H1 (cell line): Measurements from ENCODE around the gene SPOUT1. TPM values are rescaled to one million over a fixed set of nuclear protein-coding genes. Genes with fewer than 3 reads are reported as not detected.

Experiments
- CTCF ChIA-PET: fragments of 300-600 bp; sonication (Branson Sonifier 250); formaldehyde crosslinking; loops from one replicate; lab custom pipeline; 2021; ENCODE audit not compliant: partially characterized antibody; lab: Charles Lee
- POLR2A ChIA-PET: fragments of 300-600 bp; sonication (Branson Sonifier 250); formaldehyde crosslinking; loops from one replicate; lab custom pipeline; 2021; ENCODE audit warnings: inconsistent platforms; ENCODE audit not compliant: partially characterized antibody; lab: Charles Lee
- DNase-seq, 2 experiments: peaks; one replicate each; pipeline versions ENCODE4 v3.0.0 to v3.0.0-alpha.2; 2010 to 2022; ENCODE audit warnings: low spot score in 2 of 2, low read depth in 1 of 2, mixed read lengths in 1 of 2
- FAIRE-seq: peaks from 2 replicates; lab custom pipeline; 2011; peaks lifted over from hg19 to GRCh38; lab: Jason Lieb, UNC
- H2AFZ ChIP-seq: 2 replicates; pipeline ENCODE4 v1.8.1; 2012; ENCODE audit warnings: low read length, inconsistent platforms
- H2AK5ac ChIP-seq: 2 replicates; pipeline ENCODE4 v1.6.1; 2013; ENCODE audit warnings: low read depth, low read length
- H2BK120ac ChIP-seq: replicated peaks from 2 replicates; pipeline ENCODE3; 2013; ENCODE audit warnings: low read depth, low read length, inconsistent platforms
- H2BK12ac ChIP-seq: 2 replicates; pipeline ENCODE4 v1.6.1; 2013; ENCODE audit warnings: low read depth, low read length
- H2BK15ac ChIP-seq: 2 replicates; pipeline ENCODE4 v1.6.1; 2013; ENCODE audit warnings: low read length
- H2BK20ac ChIP-seq: 2 replicates; pipeline ENCODE4 v1.6.1; 2013; ENCODE audit warnings: low read length
- H2BK5ac ChIP-seq: 2 replicates; pipeline ENCODE4 v1.6.1; 2013; ENCODE audit warnings: low read depth, low read length
- H3K14ac ChIP-seq: 2 replicates; pipeline ENCODE4 v1.6.1; 2013; ENCODE audit warnings: inconsistent platforms; ENCODE audit not compliant: insufficient read length
- H3K18ac ChIP-seq: 2 replicates; pipeline ENCODE4 v1.6.1; 2013; ENCODE audit warnings: low read length; ENCODE audit errors: extremely low read depth
- H3K23ac ChIP-seq: 2 replicates; pipeline ENCODE4 v1.6.1; 2013; ENCODE audit warnings: inconsistent platforms; ENCODE audit not compliant: insufficient read length
- H3K23me2 ChIP-seq: 2 replicates; pipeline ENCODE4 v1.6.1; 2013; ENCODE audit warnings: low read depth, low read length
- H3K27ac ChIP-seq: 2 replicates; pipeline ENCODE4 v1.6.1; 2011; ENCODE audit warnings: low read depth, low read length, inconsistent platforms
- H3K27me3 ChIP-seq, 4 experiments: replicated peaks in 1 of 4; 1 replicate in 1 of 4; 2 replicates in 3 of 4; pipeline versions ENCODE4 v1.6.1 to v1.8.1; 2011 to 2013; ENCODE audit warnings: low read length in 3 of 4, mild to moderate bottlenecking in 3 of 4, inconsistent platforms in 2 of 4, mixed read lengths in 2 of 4, moderate library complexity in 1 of 4; ENCODE audit not compliant: control insufficient read depth in 3 of 4, insufficient read depth in 3 of 4; ENCODE audit errors: extremely low read depth in 1 of 4
- H3K36me3 ChIP-seq, 4 experiments: 2 replicates each; pipeline versions ENCODE4 v1.6.1 to v1.8.1; 2011 to 2013; ENCODE audit warnings: mild to moderate bottlenecking in 4 of 4, low read length in 3 of 4, moderate library complexity in 2 of 4, control low read depth in 1 of 4, inconsistent platforms in 1 of 4; ENCODE audit not compliant: insufficient read depth in 4 of 4, control insufficient read depth in 2 of 4
- H3K4ac ChIP-seq: replicated peaks from 2 replicates; pipeline ENCODE3; 2013; ENCODE audit warnings: low read length, low read depth, mixed read lengths, inconsistent platforms; ENCODE audit not compliant: insufficient read length
- H3K4me1 ChIP-seq, 4 experiments: replicated peaks in 1 of 4; 1 replicate in 1 of 4; 2 replicates in 3 of 4; pipeline versions ENCODE4 v1.6.1 to v1.8.1; 2011 to 2013; ENCODE audit warnings: low read length in 3 of 4, inconsistent platforms in 2 of 4, mixed read lengths in 1 of 4; ENCODE audit not compliant: insufficient read depth in 4 of 4, control insufficient read depth in 3 of 4
- H3K4me2 ChIP-seq, 2 experiments: 2 replicates each; pipeline versions ENCODE4 v1.6.1 to v1.8.1; 2011 to 2013; ENCODE audit warnings: low read depth in 2 of 2, low read length in 2 of 2, control low read depth in 1 of 2, inconsistent platforms in 1 of 2, mild to moderate bottlenecking in 1 of 2; ENCODE audit not compliant: insufficient read depth in 1 of 2
- H3K4me3 ChIP-seq, 4 experiments: fragments of 200-600, 300-600 bp in 1 of 4; sonication (generic), shearing (Covaris generic), sonication (Bioruptor Twin) in 1 of 4; 2 replicates each; pipeline versions ENCODE4 v1.5.1 to v1.8.1; 2011 to 2016; ENCODE audit warnings: low read length in 4 of 4, low read depth in 3 of 4, control low read depth in 2 of 4, inconsistent platforms in 2 of 4, mild to moderate bottlenecking in 2 of 4, mixed read lengths in 1 of 4, moderate library complexity in 1 of 4; ENCODE audit not compliant: insufficient read depth in 2 of 4; ENCODE audit errors: extremely low read depth in 1 of 4
- H3K56ac ChIP-seq: replicated peaks from 2 replicates; pipeline ENCODE3; 2013; ENCODE audit warnings: low read depth, mild to moderate bottlenecking, mixed read lengths, low read length, inconsistent platforms; ENCODE audit not compliant: insufficient read length
- H3K79me1 ChIP-seq: 2 replicates; pipeline ENCODE4 v1.6.1; 2013; ENCODE audit warnings: low read depth, low read length, control low read depth
- H3K79me2 ChIP-seq, 2 experiments: 2 replicates each; pipeline versions ENCODE4 v1.6.1 to v1.8.1; 2012 to 2013; ENCODE audit warnings: low read length in 2 of 2, mild to moderate bottlenecking in 2 of 2, inconsistent platforms in 1 of 2; ENCODE audit not compliant: insufficient read depth in 2 of 2, control insufficient read depth in 1 of 2
- H3K9ac ChIP-seq, 4 experiments: replicated peaks in 1 of 4; 1 replicate in 1 of 4; 2 replicates in 3 of 4; pipeline versions ENCODE4 v1.6.1 to v1.8.1; 2011 to 2013; ENCODE audit warnings: low read depth in 3 of 4, low read length in 3 of 4, control low read depth in 2 of 4, mild to moderate bottlenecking in 2 of 4, moderate library complexity in 2 of 4, inconsistent platforms in 1 of 4; ENCODE audit errors: extremely low read depth in 1 of 4
- H3K9me3 ChIP-seq, 2 experiments: 2 replicates each; pipeline versions ENCODE4 v1.6.1 to v1.8.1; 2012 to 2013; ENCODE audit warnings: mild to moderate bottlenecking in 2 of 2, moderate library complexity in 2 of 2, control low read depth in 1 of 2, inconsistent platforms in 1 of 2, low read depth in 1 of 2, low read length in 1 of 2, mixed read lengths in 1 of 2; ENCODE audit not compliant: insufficient read depth in 2 of 2
- H4K20me1 ChIP-seq, 2 experiments: replicated peaks in 1 of 2; 2 replicates each; pipeline versions ENCODE3 to v1.8.1; 2011 to 2013; ENCODE audit warnings: inconsistent platforms in 2 of 2, low read length in 2 of 2, mild to moderate bottlenecking in 1 of 2; ENCODE audit not compliant: insufficient read depth in 2 of 2, control insufficient read depth in 1 of 2
- H4K5ac ChIP-seq: 2 replicates; pipeline ENCODE4 v1.6.1; 2013; ENCODE audit warnings: low read length, low read depth, mixed read lengths, inconsistent platforms; ENCODE audit not compliant: insufficient read length
- H4K8ac ChIP-seq: 2 replicates; pipeline ENCODE4 v1.8.0; 2013; ENCODE audit warnings: mild to moderate bottlenecking, moderate library complexity, low read length, inconsistent platforms; ENCODE audit not compliant: insufficient read depth; ENCODE audit errors: extremely low read depth
- H4K91ac ChIP-seq: replicated peaks from 2 replicates; pipeline ENCODE3; 2013; ENCODE audit warnings: low read length, mixed read lengths, inconsistent platforms; ENCODE audit not compliant: insufficient read length
- ASH2L ChIP-seq: fragments of 200-600, 300-600 bp; sonication (generic); IDR thresholded peaks from one replicate; pipeline ENCODE4 v1.7.1; 2017; ENCODE audit warnings: low read length
- ATF2 ChIP-seq: IDR thresholded peaks from 2 replicates; pipeline ENCODE4 v1.6.1; 2012; ENCODE audit warnings: low read length, inconsistent platforms
- BRCA1 ChIP-seq: IDR thresholded peaks from 2 replicates; pipeline ENCODE4 v1.6.1; 2012; ENCODE audit warnings: low read depth, low read length, improper control_type of control experiment
- GTF2F1 ChIP-seq: IDR thresholded peaks from 2 replicates; pipeline ENCODE4 v1.6.1; 2012; ENCODE audit warnings: low read depth, low read length, improper control_type of control experiment, borderline replicate concordance
- SIX5 ChIP-seq: IDR thresholded peaks from 2 replicates; pipeline ENCODE4 v1.6.1; 2011; ENCODE audit warnings: mild to moderate bottlenecking, low read depth, low read length
- WGBS, 2 experiments: shearing (Covaris generic) in 1 of 2; methylation state at CpG; one replicate each; pipeline versions ENCODE4 v1.1.6 to v1.1.7; 2013 to 2015; ENCODE audit warnings: low lambda C conversion rate in 2 of 2, mixed read lengths in 2 of 2, inconsistent platforms in 1 of 2, low coverage in 1 of 2, missing lambda C conversion rate in 1 of 2; ENCODE audit not compliant: insufficient replicate concordance in 2 of 2, insufficient coverage in 1 of 2, insufficient read length in 1 of 2; ENCODE audit errors: extremely low coverage in 1 of 2, missing lambda C conversion rate in 1 of 2; 5-methylcytosine and 5-hydroxymethylcytosine counted together
- polyA plus RNA-seq, 7 experiments: library from polyadenylated mRNA; depleted of rRNA in 3 of 7; stranded (reverse) in 5 of 7; unstranded in 2 of 7; fragments of >200 nt in 5 of 7; fragments of 200-250 nt in 2 of 7; gene quantifications; 1 replicate in 5 of 7; 2 replicates in 1 of 7; 4 replicates in 1 of 7; pipeline versions ENCODE4 v1.2.1 to v1.2.3, GENCODE V29; 2011 to 2013; ENCODE audit warnings: missing spikeins in 2 of 7, mixed read lengths in 2 of 7
- total RNA-seq: library from RNA; stranded (reverse); fragmentation: NEBNext Ultra II Directional; extraction: Animal tissue kit (Norgen Biotek cat#: 25700); gene quantifications from 2 replicates; pipeline ENCODE4 v1.2.1, GENCODE V29; 2021

Gene SPOUT1
- total and polyA plus RNA-seq, 2 of the 8 experiments (the other 6 are each of a cell fraction or from before 2014, with no cell fraction given), result 69.2 to 77.8 TPM

GRCh38 chr9:128877852-128878251 is 48.3 kb upstream of the SPOUT1 start:
- FAIRE-seq (no peak), DNase-seq (no peak)
- no peak overlapping the region for H3K14ac ChIP-seq
- peaks cover 10% of the 10 kb centered on the region for H3K79me1 ChIP-seq
- H4K5ac ChIP-seq, result no peak overlapping the region
- H3K27ac ChIP-seq, result no peak overlapping the region
- no peak overlapping the region for H2BK12ac ChIP-seq
- H3K23me2 ChIP-seq, result peaks cover 5% of the 10 kb centered on the region
- H2BK5ac ChIP-seq, result no peak overlapping the region
- H2BK120ac ChIP-seq, result no peak overlapping the region
- no peak overlapping the region for H3K4me3 ChIP-seq
- peaks cover 5 to 57% of the 10 kb centered on the region in 2 experiments for H3K79me2 ChIP-seq
- H2AK5ac ChIP-seq, result no peak overlapping the region
- no peak overlapping the region for H3K9ac ChIP-seq
- TF ChIP-seq ASH2L, result no peak
- TF ChIP-seq BRCA1, result no peak
- TF ChIP-seq GTF2F1, result no peak
- TF ChIP-seq SIX5, result no peak
- TF ChIP-seq ATF2, result no peak
- H3K23ac ChIP-seq, result no peak overlapping the region
- H3K27me3 ChIP-seq, result no peaks in the 10 kb centered on the region
- H2AFZ ChIP-seq, result no peak overlapping the region
- ChIA-PET CTCF (interaction anchor here (0.6 to 12.6 kb wide), 24 partner anchors 9 to 947 kb away, joined by 3 to 133 read pairs (median 3); partner anchors contain the start of genes ENDOG, PHYHD1 and PIP5KL1), POLR2A (interaction anchor here (0.7 to 2.0 kb wide), 8 partner anchors 9 to 182 kb away, joined by 3 to 10 read pairs (median 3); partner anchors contain the start of gene ZER1)
- no peak overlapping the region for H3K56ac ChIP-seq
- H4K20me1 ChIP-seq, result peaks cover 3 to 4% of the 10 kb centered on the region in 2 experiments
- no peak overlapping the region for H2BK15ac ChIP-seq
- no peak overlapping the region for H4K91ac ChIP-seq
- WGBS, 2 experiments, result 99% methylated on average over 5 of the region's 5 CpGs; no CpG with 5 or more reads in 1 of the 2 experiments
- H3K4me1 ChIP-seq, result 0 out of 7 replicates have a peak, but pooled peaks cover 0 to 4% (median 0%) of the 10 kb centered on the region in 4 experiments
- H3K4me2 ChIP-seq, result no peak overlapping the region
- H3K36me3 ChIP-seq, result no peaks in the 10 kb centered on the region
- H4K8ac ChIP-seq, result no peak overlapping the region
- no peaks in the 10 kb centered on the region for H3K9me3 ChIP-seq
- no peak overlapping the region for H2BK20ac ChIP-seq
- H3K4ac ChIP-seq, result no peak overlapping the region
- H3K18ac ChIP-seq, result no peak overlapping the region
